Hypothalamus (tissue), 51 donors: ENCODE measurements around the gene INKA1.

Experiments
- DNase-seq, 51 donors: peaks; one replicate each; lab custom pipeline; 2025; lab: John Stamatoyannopoulos, UW

The INKA1 gene

GRCh38 chr3:49786357-49787181, 16.5 kb upstream of the INKA1 start, which contains the start of gene IP6K1:
TSS of gene IP6K1 (minus strand) at chr3:49786542. CDS start at chr3:49748040, 38,502 bp downstream.
- peak; percentile 92 to 100 (median 99) for DNase-seq

- no peak for DNase-seq
These were observed 15.9 kb upstream of the INKA1 start for GRCh38 chr3:49787182-49787464.

GRCh38 chr3:49787536-49787935, 15.5 kb upstream of the INKA1 start:
- no peak for DNase-seq

GRCh38 chr3:49788056-49788455, 15.0 kb upstream of the INKA1 start:
- DNase-seq: no peak

GRCh38 chr3:49790626-49791411, 12.2 kb upstream of the INKA1 start:
- DNase-seq: no peak

GRCh38 chr3:49791571-49791970, 11.5 kb upstream of the INKA1 start:
- no peak for DNase-seq

- DNase-seq: no peak
These were observed 10.5 kb upstream of the INKA1 start for GRCh38 chr3:49792371-49793150.

DNA sequence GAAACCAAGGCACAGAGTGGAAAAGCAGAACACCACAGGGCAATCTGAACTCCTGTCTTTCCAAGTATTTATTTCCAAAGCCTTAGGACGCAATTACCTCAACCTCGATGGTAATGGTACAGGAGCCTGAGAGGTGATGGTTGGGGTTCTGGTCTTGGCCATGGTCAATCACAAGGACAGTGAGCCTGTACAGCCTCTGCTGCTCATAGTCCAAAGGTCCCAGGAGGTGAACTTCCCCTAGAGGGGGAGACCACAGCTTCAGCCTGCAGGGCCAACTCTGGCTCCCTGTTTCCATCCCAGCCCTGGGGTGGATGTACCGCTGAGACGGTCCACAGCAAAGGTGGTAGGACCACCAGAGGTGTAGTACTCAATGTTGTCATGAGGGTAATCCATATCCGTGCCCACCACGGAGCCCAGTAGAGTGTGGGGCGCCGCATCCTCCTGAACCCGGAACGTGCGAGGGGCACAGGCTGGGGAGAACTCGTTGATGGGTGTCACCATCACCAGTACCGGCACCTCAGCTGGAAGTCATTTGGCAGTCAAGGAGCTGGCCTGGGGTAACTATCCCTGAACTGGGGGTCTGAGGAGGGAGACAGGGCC, 9.5 kb upstream of the INKA1 start:
- no peak for DNase-seq

DNA sequence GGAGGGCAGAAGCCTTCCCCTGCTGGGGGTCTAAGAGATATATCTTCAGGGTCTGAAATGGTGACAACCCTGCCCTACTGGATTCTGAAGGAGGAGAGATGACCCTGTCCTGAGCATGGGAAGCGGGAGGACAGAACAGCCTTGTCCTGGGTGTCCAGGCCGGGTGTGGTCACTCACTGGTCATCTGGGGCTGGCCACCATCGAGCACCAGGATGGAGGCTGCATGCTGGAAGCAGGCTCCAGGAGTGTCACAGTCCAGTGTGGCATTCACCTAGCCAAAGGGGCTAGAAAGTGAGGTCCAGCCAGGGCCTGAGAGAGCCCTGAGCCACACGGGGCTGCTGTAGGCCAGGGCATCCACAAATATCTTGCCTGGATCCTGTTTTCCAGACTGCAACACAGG, 8.6 kb upstream of the INKA1 start:
- DNase-seq: no peak

- DNase-seq: no peak
These were observed 7.8 kb upstream of the INKA1 start for GRCh38 chr3:49794926-49795905.

- no peak for DNase-seq
These were observed 4.0 kb upstream of the INKA1 start for GRCh38 chr3:49799105-49799504.

DNA sequence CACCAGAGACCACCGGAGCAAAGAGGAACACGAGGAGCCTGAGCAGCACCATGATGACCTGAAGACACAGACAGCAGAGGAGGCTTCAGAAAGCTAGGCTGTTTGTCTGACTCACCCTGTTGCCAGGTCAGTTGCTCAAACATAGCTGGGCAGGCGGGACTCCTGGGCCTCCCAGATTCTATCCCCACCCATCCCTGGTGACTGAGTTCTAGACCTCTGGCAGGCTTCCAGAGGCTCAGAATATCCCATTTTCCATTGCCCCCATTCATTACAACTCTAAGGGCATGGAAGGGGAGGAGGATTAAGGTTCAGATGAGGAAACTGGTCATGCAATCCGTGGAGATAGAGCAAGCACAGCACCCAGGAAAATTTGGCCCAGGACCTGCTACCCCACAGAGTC, 3.3 kb upstream of the INKA1 start, which contains the start of gene CDHR4:
TSS of gene CDHR4 (minus strand) at position 113 of the 400 bp plus-strand sequence. CDS start at position 52, 61 bp downstream.
- DNase-seq: no peak

- no peak for DNase-seq
These were observed 1.9 kb upstream of the INKA1 start for GRCh38 chr3:49801160-49801559.

GRCh38 chr3:49803465-49804140, 542 bp downstream of the INKA1 start:
- peak in 10 of 51 donors; percentile 14 to 54 (median 46) for DNase-seq

- peak in 2 of 51 donors; percentile 12 to 34 for DNase-seq
These were observed 1.3 kb downstream of the INKA1 start for GRCh38 chr3:49804141-49805041.

- DNase-seq: peak in 27 of 51 donors; percentile 11 to 61 (median 25)
These were observed 2.3 kb downstream of the INKA1 start for GRCh38 chr3:49805367-49805782.

DNA sequence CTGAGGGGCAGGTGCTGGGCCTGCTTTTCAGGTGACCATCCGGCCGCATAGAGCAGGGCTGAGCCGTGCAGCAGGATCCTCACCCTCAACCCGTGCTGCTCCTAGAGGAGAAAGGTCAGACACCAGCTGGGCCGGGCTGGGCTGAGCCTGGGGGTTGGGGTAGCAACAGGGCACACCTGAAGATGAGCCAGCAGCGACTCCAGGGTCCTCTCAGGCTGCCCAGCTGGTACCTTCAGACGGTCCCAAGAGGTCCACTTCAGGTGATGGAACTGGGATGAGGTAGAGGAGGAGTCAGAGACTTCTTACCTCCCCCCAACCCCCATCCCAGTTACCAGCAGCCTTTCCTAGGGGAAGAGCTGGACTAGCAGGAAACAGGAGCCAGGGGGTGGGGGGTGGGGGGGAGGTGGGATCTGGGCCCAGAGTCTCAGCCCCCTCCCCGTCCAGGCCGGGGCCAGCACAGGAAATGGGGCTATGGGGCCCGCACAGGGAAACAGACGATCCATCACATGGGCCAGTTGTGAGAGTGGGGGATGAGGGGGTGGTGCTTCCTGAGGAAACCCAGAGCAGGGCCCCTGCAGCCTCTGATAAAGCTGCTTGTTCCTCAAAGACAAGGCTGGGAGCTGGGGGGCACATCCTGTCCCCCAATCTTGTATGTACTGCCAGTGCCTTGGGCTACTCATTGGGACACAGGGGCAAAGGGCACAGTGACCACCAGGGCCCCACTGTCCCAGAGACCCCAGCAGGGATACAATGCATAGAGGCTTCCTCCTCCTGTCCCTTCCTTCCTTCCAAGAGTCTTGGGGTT, 3.0 kb downstream of the INKA1 start:
- peak in 20 of 51 donors; percentile 9 to 53 (median 22) for DNase-seq
